ENCODE results near the gene HPCAL1.

The HPCAL1 gene

GRCh38 chr2:10366601-10367270 is 64.0 kb downstream of the HPCAL1 start:
- Histone ChIP-seq H3F3A (ENCODE audit: insufficient read depth) (no peaks in the 10 kb centered on the region), H3K9me3 (ENCODE audit: insufficient read depth, low read length) (no peaks in the 10 kb centered on the region), H3K9me2 (replicated peaks; ENCODE audit: insufficient read depth, low read length) (no peaks in the 10 kb centered on the region), H3K9ac (ENCODE audit: low read length) (no peak overlapping the region), H4K20me1 (ENCODE audit: low read depth, low read length) (no peaks in the 10 kb centered on the region), H3K4me3 (ENCODE audit: insufficient read depth, low read length, poor library complexity, severe bottlenecking) (no peak overlapping the region), H3K79me2 (ENCODE audit: insufficient read depth, low read length) (no peaks in the 10 kb centered on the region), H3K36me3 (ENCODE audit: low read length) (no peaks in the 10 kb centered on the region), H3K27ac (ENCODE audit: low read depth, low read length) (no peak overlapping the region), H2AFZ (ENCODE audit: low read depth, low read length, severe bottlenecking) (no peak overlapping the region), H3K27me3 (ENCODE audit: low read length) (no peaks in the 10 kb centered on the region), H3K4me2 (ENCODE audit: low read depth, low read length, poor library complexity, severe bottlenecking) (no peak overlapping the region)
- TF ChIP-seq EZH2phosphoT487 (conservative IDR thresholded peaks at IDR 0.05; ENCODE audit: low read length) (no peak), CTCF (IDR thresholded peaks at IDR 0.05; ENCODE audit: insufficient read depth, low read length, poor library complexity, severe bottlenecking) (no peak)

GRCh38 chr2:10367472-10368439 is 65.1 kb downstream of the HPCAL1 start:
- Histone ChIP-seq H3K36me3 (ENCODE audit: low read length) (no peaks in the 10 kb centered on the region), H3K9me3 (ENCODE audit: insufficient read depth, low read length) (no peaks in the 10 kb centered on the region), H3K27me3 (ENCODE audit: low read length) (no peaks in the 10 kb centered on the region), H3K9me2 (replicated peaks; ENCODE audit: insufficient read depth, low read length) (no peaks in the 10 kb centered on the region), H3K9ac (ENCODE audit: low read length) (no peak overlapping the region), H3K79me2 (ENCODE audit: insufficient read depth, low read length) (no peaks in the 10 kb centered on the region), H3K4me3 (ENCODE audit: insufficient read depth, low read length, poor library complexity, severe bottlenecking) (no peak overlapping the region), H3K4me2 (ENCODE audit: low read depth, low read length, poor library complexity, severe bottlenecking) (no peak overlapping the region), H2AFZ (ENCODE audit: low read depth, low read length, severe bottlenecking) (no peak overlapping the region), H3F3A (ENCODE audit: insufficient read depth) (no peaks in the 10 kb centered on the region), H3K27ac (ENCODE audit: low read depth, low read length) (no peak overlapping the region), H4K20me1 (ENCODE audit: low read depth, low read length) (no peaks in the 10 kb centered on the region)
- TF ChIP-seq EZH2phosphoT487 (conservative IDR thresholded peaks at IDR 0.05; ENCODE audit: low read length), result no peak

GRCh38 chr2:10368491-10369231 is 66.0 kb downstream of the HPCAL1 start:
- Histone ChIP-seq H3K27ac (ENCODE audit: low read depth, low read length) (no peak overlapping the region), H3K9ac (ENCODE audit: low read length) (no peak overlapping the region), H3K4me2 (ENCODE audit: low read depth, low read length, poor library complexity, severe bottlenecking) (no peak overlapping the region), H3K36me3 (ENCODE audit: low read length) (no peaks in the 10 kb centered on the region), H3K9me2 (replicated peaks; ENCODE audit: insufficient read depth, low read length) (no peaks in the 10 kb centered on the region), H4K20me1 (ENCODE audit: low read depth, low read length) (no peaks in the 10 kb centered on the region), H3K27me3 (ENCODE audit: low read length) (no peaks in the 10 kb centered on the region), H3F3A (ENCODE audit: insufficient read depth) (no peaks in the 10 kb centered on the region), H3K4me3 (ENCODE audit: insufficient read depth, low read length, poor library complexity, severe bottlenecking) (no peak overlapping the region), H2AFZ (ENCODE audit: low read depth, low read length, severe bottlenecking) (no peak overlapping the region), H3K9me3 (ENCODE audit: insufficient read depth, low read length) (no peaks in the 10 kb centered on the region), H3K79me2 (ENCODE audit: insufficient read depth, low read length) (no peaks in the 10 kb centered on the region)
- TF ChIP-seq EZH2phosphoT487 (conservative IDR thresholded peaks at IDR 0.05; ENCODE audit: low read length), result no peak
- no peak for TF ChIP-seq CTCF (IDR thresholded peaks at IDR 0.05; ENCODE audit: insufficient read depth, low read length, poor library complexity, severe bottlenecking)

All from SU-DHL-6 (cell line).